ENCODE measurements around the gene CLHC1.
"Not testable (repeated sequence)": the region's sequence is repeated elsewhere in the genome, so short reads cannot be mapped to it uniquely, and the experiment has no call there.

Gene CLHC1

GRCh38 chr2:55150834-55151233, 81.3 kb downstream of the CLHC1 start:
- Histone ChIP-seq H3K36me3 (ENCODE audit: insufficient read depth, low read length) (no peaks in the 10 kb centered on the region), H3K27ac (ENCODE audit: low read depth, low read length) (no peak overlapping the region), H3K4me3 (ENCODE audit: low read length) (no peak overlapping the region), H3K9me3 (ENCODE audit: insufficient read depth, low read depth, low read length) (no peaks in the 10 kb centered on the region), H3K9ac (ENCODE audit: low read depth, low read length) (no peak overlapping the region), H3K27me3 (ENCODE audit: insufficient read depth, low read length) (no peaks in the 10 kb centered on the region), H3K4me1 (ENCODE audit: insufficient read depth, low read length) (peaks cover 11% of the 10 kb centered on the region; the same call in 1 of the 2 replicates)
- 97% methylated on average over 3 of the region's 3 CpGs for WGBS

GRCh38 chr2:55148269-55148668, 83.8 kb downstream of the CLHC1 start:
- Histone ChIP-seq H3K9ac (ENCODE audit: low read depth, low read length) (no peak overlapping the region), H3K36me3 (ENCODE audit: insufficient read depth, low read length) (no peaks in the 10 kb centered on the region), H3K4me3 (ENCODE audit: low read length) (no peak overlapping the region), H3K27ac (ENCODE audit: low read depth, low read length) (no peak overlapping the region), H3K9me3 (ENCODE audit: insufficient read depth, low read depth, low read length) (no peaks in the 10 kb centered on the region), H3K27me3 (ENCODE audit: insufficient read depth, low read length) (no peaks in the 10 kb centered on the region), H3K4me1 (ENCODE audit: insufficient read depth, low read length) (no peaks in the 10 kb centered on the region)
- WGBS = 90% methylated on average over 2 of the region's 2 CpGs

GRCh38 chr2:55147531-55147930, 84.6 kb downstream of the CLHC1 start:
- H3K4me3 ChIP-seq (ENCODE audit: low read length) = no peak overlapping the region
- H3K9me3 ChIP-seq (ENCODE audit: insufficient read depth, low read depth, low read length) = no peaks in the 10 kb centered on the region
- no peaks in the 10 kb centered on the region for H3K27me3 ChIP-seq (ENCODE audit: insufficient read depth, low read length)
- H3K9ac ChIP-seq (ENCODE audit: low read depth, low read length) = no peak overlapping the region
- WGBS = 92% methylated on average over 3 of the region's 3 CpGs
- no peak overlapping the region for H3K27ac ChIP-seq (ENCODE audit: low read depth, low read length)
- H3K36me3 ChIP-seq (ENCODE audit: insufficient read depth, low read length) = no peaks in the 10 kb centered on the region
- no peaks in the 10 kb centered on the region for H3K4me1 ChIP-seq (ENCODE audit: insufficient read depth, low read length)

- H3K9ac ChIP-seq (ENCODE audit: low read depth, low read length) = no peak overlapping the region
- H3K4me3 ChIP-seq (ENCODE audit: low read length) = no peak overlapping the region
- H3K27ac ChIP-seq (ENCODE audit: low read depth, low read length) = no peak overlapping the region
- WGBS = 98% methylated on average over 5 of the region's 5 CpGs
- no peaks in the 10 kb centered on the region for H3K27me3 ChIP-seq (ENCODE audit: insufficient read depth, low read length)
- H3K4me1 ChIP-seq (ENCODE audit: insufficient read depth, low read length) = no peaks in the 10 kb centered on the region
- H3K9me3 ChIP-seq (ENCODE audit: insufficient read depth, low read depth, low read length) = no peaks in the 10 kb centered on the region
- H3K36me3 ChIP-seq (ENCODE audit: insufficient read depth, low read length) = no peaks in the 10 kb centered on the region
Measured at GRCh38 chr2:55147041-55147440, 85.1 kb downstream of the CLHC1 start.

GRCh38 chr2:55146263-55146662, 85.8 kb downstream of the CLHC1 start:
- Histone ChIP-seq H3K9me3 (ENCODE audit: insufficient read depth, low read depth, low read length) (no peaks in the 10 kb centered on the region), H3K4me1 (ENCODE audit: insufficient read depth, low read length) (no peaks in the 10 kb centered on the region), H3K4me3 (ENCODE audit: low read length) (no peak overlapping the region), H3K27ac (ENCODE audit: low read depth, low read length) (no peak overlapping the region), H3K9ac (ENCODE audit: low read depth, low read length) (no peak overlapping the region), H3K36me3 (ENCODE audit: insufficient read depth, low read length) (no peaks in the 10 kb centered on the region), H3K27me3 (ENCODE audit: insufficient read depth, low read length) (no peaks in the 10 kb centered on the region)
- 91% methylated on average over 2 of the region's 2 CpGs for WGBS

- Histone ChIP-seq H3K27me3 (ENCODE audit: insufficient read depth, low read length) (no peaks in the 10 kb centered on the region), H3K9ac (ENCODE audit: low read depth, low read length) (no peak overlapping the region), H3K4me3 (ENCODE audit: low read length) (no peak overlapping the region), H3K4me1 (ENCODE audit: insufficient read depth, low read length) (no peaks in the 10 kb centered on the region), H3K27ac (ENCODE audit: low read depth, low read length) (no peak overlapping the region), H3K36me3 (ENCODE audit: insufficient read depth, low read length) (no peaks in the 10 kb centered on the region), H3K9me3 (ENCODE audit: insufficient read depth, low read depth, low read length) (no peaks in the 10 kb centered on the region)
- WGBS = 94% methylated on average over 12 of the region's 12 CpGs
Measured at GRCh38 chr2:55144922-55145820, 86.9 kb downstream of the CLHC1 start.

- not testable (repeated sequence) for H3K27ac ChIP-seq (ENCODE audit: low read depth, low read length); H3K9me3 ChIP-seq (ENCODE audit: insufficient read depth, low read depth, low read length); H3K4me1 ChIP-seq (ENCODE audit: insufficient read depth, low read length); H3K4me3 ChIP-seq (ENCODE audit: low read length); H3K27me3 ChIP-seq (ENCODE audit: insufficient read depth, low read length); H3K9ac ChIP-seq (ENCODE audit: low read depth, low read length); H3K36me3 ChIP-seq (ENCODE audit: insufficient read depth, low read length)
- 92% methylated on average over 1 of the region's 2 CpGs for WGBS
Measured at GRCh38 chr2:55143706-55144105, 88.4 kb downstream of the CLHC1 start.

GRCh38 chr2:55142518-55142917, 89.6 kb downstream of the CLHC1 start:
- H3K36me3 ChIP-seq (ENCODE audit: insufficient read depth, low read length) = no peaks in the 10 kb centered on the region
- H3K9me3 ChIP-seq (ENCODE audit: insufficient read depth, low read depth, low read length) = no peaks in the 10 kb centered on the region
- WGBS = 100% methylated on average over 1 of the region's 2 CpGs
- H3K9ac ChIP-seq (ENCODE audit: low read depth, low read length) = no peak overlapping the region
- peaks cover 11% of the 10 kb centered on the region for H3K4me1 ChIP-seq (ENCODE audit: insufficient read depth, low read length)
- no peaks in the 10 kb centered on the region for H3K27me3 ChIP-seq (ENCODE audit: insufficient read depth, low read length)
- no peak overlapping the region for H3K27ac ChIP-seq (ENCODE audit: low read depth, low read length)
- no peak overlapping the region for H3K4me3 ChIP-seq (ENCODE audit: low read length)

GRCh38 chr2:55141572-55142413, 90.3 kb downstream of the CLHC1 start:
- no peaks in the 10 kb centered on the region for H3K9me3 ChIP-seq (ENCODE audit: insufficient read depth, low read depth, low read length)
- peaks cover 18% of the 10 kb centered on the region for H3K4me1 ChIP-seq (ENCODE audit: insufficient read depth, low read length)
- no peak overlapping the region for H3K4me3 ChIP-seq (ENCODE audit: low read length)
- H3K9ac ChIP-seq (ENCODE audit: low read depth, low read length) = no peak overlapping the region
- 82% methylated on average over 9 of the region's 9 CpGs for WGBS
- H3K27ac ChIP-seq (ENCODE audit: low read depth, low read length) = no peak overlapping the region
- no peaks in the 10 kb centered on the region for H3K27me3 ChIP-seq (ENCODE audit: insufficient read depth, low read length)
- H3K36me3 ChIP-seq (ENCODE audit: insufficient read depth, low read length) = no peaks in the 10 kb centered on the region

- Histone ChIP-seq H3K27ac (ENCODE audit: low read depth, low read length) (no peak overlapping the region), H3K4me1 (ENCODE audit: insufficient read depth, low read length) (peaks cover 23% of the 10 kb centered on the region), H3K4me3 (ENCODE audit: low read length) (no peak overlapping the region), H3K9ac (ENCODE audit: low read depth, low read length) (no peak overlapping the region), H3K36me3 (ENCODE audit: insufficient read depth, low read length) (no peaks in the 10 kb centered on the region), H3K27me3 (ENCODE audit: insufficient read depth, low read length) (no peaks in the 10 kb centered on the region), H3K9me3 (ENCODE audit: insufficient read depth, low read depth, low read length) (no peaks in the 10 kb centered on the region)
- WGBS = 92% methylated on average over 8 of the region's 8 CpGs
Measured at GRCh38 chr2:55140316-55141219, 91.5 kb downstream of the CLHC1 start.

All from HUES64 (cell line).